Colonic mucosa (tissue), 4 donors: ENCODE results near the gene C14orf119. TPM values are rescaled to one million over a fixed set of nuclear protein-coding genes. Genes with fewer than 3 reads are reported as not detected.
"Not testable (repeated sequence)": the region's sequence is repeated elsewhere in the genome, so short reads cannot be mapped to it uniquely, and the experiment has no call there.

Experiments used
- DNase-seq: peaks from one replicate; pipeline ENCODE4 v3.0.0-alpha.2; 2020
- H3K27ac ChIP-seq: fragments of 200-600 bp; one replicate; pipeline ENCODE4 v1.8.0; 2021
- H3K27me3 ChIP-seq: fragments of 200-600 bp; one replicate; pipeline ENCODE4 v1.8.0; 2021
- H3K36me3 ChIP-seq: fragments of 200-600 bp; one replicate; pipeline ENCODE4 v1.8.0; 2021
- H3K4me1 ChIP-seq: fragments of 200-600 bp; one replicate; pipeline ENCODE4 v1.8.0; 2021; ENCODE audit warnings: mild to moderate bottlenecking
- H3K4me3 ChIP-seq: fragments of 200-600 bp; one replicate; pipeline ENCODE4 v1.8.0; 2021
- H3K9ac ChIP-seq, 2 donors: one replicate each; pipeline ENCODE4 v1.7.0; 2013; ENCODE audit warnings: control low read depth in 2 of 2, low read depth in 2 of 2, low read length in 2 of 2
- H3K9me3 ChIP-seq: fragments of 200-600 bp; one replicate; pipeline ENCODE4 v1.8.0; 2021
- CTCF ChIP-seq: fragments of 200-600 bp; IDR thresholded peaks from one replicate; pipeline ENCODE4 v1.8.0; 2022; ENCODE audit warnings: antibody characterized with exemption, mild to moderate bottlenecking
- intact Hi-C: fragments of 100-400 bp; cut with DNase I; formaldehyde crosslinking; loops from one replicate; pipeline ENCODE4 v1.14.1; 2022
- total RNA-seq, 2 donors: library from RNA; stranded (reverse); fragmentation: NEBNext Ultra II Directional in 1 of 2; extraction: Animal tissue kit (Norgen Biotek cat#: 25700) in 1 of 2; gene quantifications; one replicate each; pipeline ENCODE4 v1.2.1, GENCODE V29; 2021
- donor health status: healthy.
- donor health status: DM: no; HTN: no; CAD: no.
- donor health status: DM: no; HTN: no; CAD: no.

The C14orf119 gene
- total RNA-seq, 2 donors from 2014 or later, result 56.2 to 59.2 TPM

GRCh38 chr14:23105348-23105824 is 10.1 kb downstream of the C14orf119 start:
- Histone ChIP-seq H3K4me3 (no peak overlapping the region), H3K9me3 (no peaks in the 10 kb centered on the region), H3K36me3 (no peaks in the 10 kb centered on the region), H3K27ac (no peak overlapping the region), H3K27me3 (no peaks in the 10 kb centered on the region), H3K4me1 (no peaks in the 10 kb centered on the region), H3K9ac (no peak overlapping the region)
- no peak for DNase-seq
- intact Hi-C loops, result no loop called here
- TF ChIP-seq CTCF, result no peak

- Histone ChIP-seq H3K27ac (no peak overlapping the region), H3K36me3 (no peaks in the 10 kb centered on the region), H3K27me3 (no peaks in the 10 kb centered on the region), H3K4me1 (no peaks in the 10 kb centered on the region), H3K9me3 (no peaks in the 10 kb centered on the region), H3K9ac (no peak overlapping the region), H3K4me3 (no peak overlapping the region)
- TF ChIP-seq CTCF, result no peak
- no peak for DNase-seq
- intact Hi-C loops, result no loop called here
Observed at GRCh38 chr14:23106747-23107045, 11.4 kb downstream of the C14orf119 start.

GRCh38 chr14:23107620-23108019 is 12.3 kb downstream of the C14orf119 start:
- H3K36me3 ChIP-seq, H3K27me3 ChIP-seq, H3K9ac ChIP-seq, DNase-seq, H3K4me3 ChIP-seq, H3K9me3 ChIP-seq, H3K4me1 ChIP-seq, H3K27ac ChIP-seq, intact Hi-C loops: not testable (repeated sequence)

GRCh38 chr14:23108169-23108568 is 12.9 kb downstream of the C14orf119 start:
- H3K27ac ChIP-seq, H3K9ac ChIP-seq, DNase-seq, H3K9me3 ChIP-seq, H3K4me3 ChIP-seq, H3K4me1 ChIP-seq, intact Hi-C loops, H3K36me3 ChIP-seq, H3K27me3 ChIP-seq: not testable (repeated sequence)

- DNase-seq, result no peak
- Histone ChIP-seq H3K27ac (no peak overlapping the region), H3K9ac (no peak overlapping the region), H3K4me3 (no peak overlapping the region), H3K27me3 (no peaks in the 10 kb centered on the region), H3K4me1 (no peaks in the 10 kb centered on the region), H3K36me3 (no peaks in the 10 kb centered on the region), H3K9me3 (no peaks in the 10 kb centered on the region)
- no peak for TF ChIP-seq CTCF
- intact Hi-C loops, result no loop called here
Observed at GRCh38 chr14:23109769-23110168, 14.5 kb downstream of the C14orf119 start.

DNA sequence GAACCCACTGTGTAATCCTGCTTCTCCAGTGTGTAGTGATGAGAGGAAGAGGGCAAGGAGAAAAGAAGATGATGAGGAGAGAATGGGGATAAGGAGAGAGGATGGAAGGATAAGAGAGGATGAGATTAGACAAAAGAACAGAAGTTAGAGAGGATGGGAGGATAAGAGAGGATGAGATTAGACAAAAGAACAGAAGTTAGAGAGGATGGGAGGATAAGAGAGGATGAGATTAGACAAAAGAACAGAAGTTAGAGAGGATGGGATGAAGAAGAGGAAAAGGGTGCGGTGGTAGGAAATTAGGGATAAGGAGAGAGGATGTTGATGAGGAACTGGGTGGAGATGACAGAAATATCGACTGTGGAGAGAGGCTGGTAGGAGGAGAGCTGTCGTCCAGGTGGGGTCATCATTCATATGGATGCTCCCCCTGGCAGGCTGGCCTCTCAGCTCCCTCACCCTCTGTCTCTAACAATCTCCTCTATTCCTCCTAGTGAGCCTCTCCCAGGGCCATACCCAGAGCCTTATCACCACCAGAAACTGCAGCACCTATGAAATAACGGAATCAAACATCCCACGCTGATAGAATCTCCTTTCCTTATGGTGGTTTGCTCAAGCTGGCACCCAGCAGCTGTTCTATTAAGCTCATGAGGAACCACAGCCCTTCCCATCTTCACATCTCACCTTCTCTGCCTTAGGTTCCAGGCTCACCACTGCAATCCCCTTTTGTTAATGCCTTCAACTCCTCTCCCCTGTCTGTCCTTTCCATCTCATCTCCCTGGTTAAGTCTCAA is 15.5 kb downstream of the C14orf119 start:
- no peak for DNase-seq
- H3K9me3 ChIP-seq, result no peaks in the 10 kb centered on the region
- no peak overlapping the region for H3K27ac ChIP-seq
- H3K9ac ChIP-seq, result no peak overlapping the region
- no peak for TF ChIP-seq CTCF
- no peak overlapping the region for H3K4me3 ChIP-seq
- H3K27me3 ChIP-seq, result no peaks in the 10 kb centered on the region
- intact Hi-C loops, result no loop called here
- H3K4me1 ChIP-seq, result no peaks in the 10 kb centered on the region
- H3K36me3 ChIP-seq, result no peaks in the 10 kb centered on the region
